LNCAP (cell line): ENCODE measurements around the gene CYTH1.

Source experiments
- CTCF ChIP-seq: fragments of 450-650 bp; IDR thresholded peaks from 2 replicates; pipeline ENCODE4 v1.5.1; 2017; ENCODE audit warnings: mild to moderate bottlenecking

CYTH1 gene

DNA sequence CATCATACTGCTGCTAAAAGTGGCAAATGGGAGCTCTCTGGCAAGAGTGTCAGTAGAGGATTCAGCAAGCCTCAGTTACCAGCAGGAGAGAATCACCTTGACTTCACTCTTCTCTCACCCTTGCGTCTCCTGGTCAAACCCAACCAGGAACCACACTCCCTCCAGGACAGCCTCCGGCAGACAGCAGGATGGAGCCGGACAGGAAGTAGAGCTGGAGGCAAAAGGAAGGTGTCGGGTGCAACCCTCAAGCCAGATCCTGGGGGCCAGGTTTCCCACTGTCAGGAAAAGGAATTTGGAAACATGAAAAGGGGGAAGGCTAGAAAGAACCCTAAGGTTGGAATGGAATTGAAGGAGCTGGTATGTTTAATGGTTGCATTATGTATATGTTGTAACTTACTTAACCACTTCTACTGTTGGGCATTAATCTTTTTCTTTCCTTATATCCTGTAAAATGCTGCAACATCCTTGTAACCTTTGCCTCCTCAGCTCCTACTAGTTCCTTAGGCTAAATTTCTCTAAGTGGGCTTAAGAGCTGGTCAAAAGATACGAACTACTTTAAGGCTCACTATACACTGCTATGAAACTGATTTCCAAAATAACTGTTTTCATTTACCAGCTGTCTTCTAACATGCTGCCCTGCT lies 40.3 kb downstream of the CYTH1 start:
- no peak for TF ChIP-seq CTCF

DNA sequence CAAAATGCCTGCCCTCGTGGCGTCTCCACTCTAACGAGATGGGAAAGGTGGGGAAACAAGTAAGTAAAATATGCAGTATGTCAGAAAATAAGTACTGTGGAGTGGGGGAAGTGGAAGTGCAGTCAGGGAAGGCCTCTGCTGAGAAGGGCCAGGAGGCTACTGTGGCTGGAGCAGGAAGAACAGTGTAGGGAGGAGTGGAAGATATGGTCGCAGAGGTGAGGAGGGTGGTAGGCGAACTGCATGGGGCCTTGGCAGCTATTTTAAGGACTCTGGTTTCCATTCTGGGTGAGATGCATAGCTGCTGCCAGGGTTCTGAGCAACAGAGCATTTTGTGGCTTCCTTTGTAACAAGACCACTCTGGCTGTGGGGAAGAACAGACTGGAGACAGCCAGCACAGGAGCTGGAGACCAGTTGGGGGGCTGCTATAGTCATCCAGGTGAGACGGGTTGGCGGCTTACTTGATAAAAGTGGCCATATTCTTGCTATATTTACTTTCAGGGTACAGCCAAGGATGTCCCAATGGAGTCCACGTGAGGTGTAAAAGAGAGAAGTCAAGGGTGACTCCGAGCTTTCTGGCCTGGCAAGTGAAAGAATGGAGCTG lies 42.6 kb downstream of the CYTH1 start:
- TF ChIP-seq CTCF = no peak

DNA sequence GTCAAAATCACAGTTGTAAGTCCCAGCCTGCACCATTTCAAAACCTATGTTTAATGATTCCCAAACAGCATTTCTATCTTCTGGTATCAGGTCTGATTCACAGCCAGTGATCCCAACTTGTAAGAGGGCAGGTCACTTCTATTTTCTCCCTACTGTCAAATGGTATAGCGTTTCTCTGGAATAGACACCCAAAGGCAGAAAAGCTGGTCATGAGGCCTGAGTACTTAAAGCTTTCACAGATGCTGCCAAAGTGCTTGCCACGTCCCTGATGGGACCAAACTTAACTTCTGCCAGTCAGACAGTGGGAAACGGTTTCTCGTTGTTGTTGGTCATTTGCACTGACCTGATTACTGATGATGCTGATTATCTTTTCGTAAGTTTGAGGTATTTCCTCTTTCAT lies 43.4 kb downstream of the CYTH1 start:
- no peak for TF ChIP-seq CTCF

DNA sequence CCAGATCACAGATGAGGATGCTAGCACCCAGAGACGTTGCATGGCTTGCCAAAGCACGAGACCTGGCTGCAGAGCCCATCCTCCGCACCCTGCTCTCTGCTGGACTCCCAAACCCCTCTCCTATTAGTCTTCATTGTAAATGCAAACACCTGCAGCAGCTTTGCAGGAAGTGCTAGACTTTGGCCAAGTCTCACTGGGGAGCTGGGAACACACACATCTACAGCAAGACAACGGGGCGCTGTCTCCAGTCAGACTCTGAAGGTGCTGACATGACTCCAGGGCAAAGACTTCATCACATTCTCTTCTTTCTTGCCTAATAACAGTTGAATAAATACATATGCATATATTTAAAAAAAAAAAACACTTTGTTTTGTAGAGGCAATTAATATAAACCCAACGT lies 43.8 kb downstream of the CYTH1 start:
- no peak for TF ChIP-seq CTCF

- TF ChIP-seq CTCF = no peak
Observed at GRCh38 chr17:78737332-78737731, 44.7 kb downstream of the CYTH1 start.

- TF ChIP-seq CTCF = no peak
Observed at GRCh38 chr17:78736526-78737079, 45.5 kb downstream of the CYTH1 start.

DNA sequence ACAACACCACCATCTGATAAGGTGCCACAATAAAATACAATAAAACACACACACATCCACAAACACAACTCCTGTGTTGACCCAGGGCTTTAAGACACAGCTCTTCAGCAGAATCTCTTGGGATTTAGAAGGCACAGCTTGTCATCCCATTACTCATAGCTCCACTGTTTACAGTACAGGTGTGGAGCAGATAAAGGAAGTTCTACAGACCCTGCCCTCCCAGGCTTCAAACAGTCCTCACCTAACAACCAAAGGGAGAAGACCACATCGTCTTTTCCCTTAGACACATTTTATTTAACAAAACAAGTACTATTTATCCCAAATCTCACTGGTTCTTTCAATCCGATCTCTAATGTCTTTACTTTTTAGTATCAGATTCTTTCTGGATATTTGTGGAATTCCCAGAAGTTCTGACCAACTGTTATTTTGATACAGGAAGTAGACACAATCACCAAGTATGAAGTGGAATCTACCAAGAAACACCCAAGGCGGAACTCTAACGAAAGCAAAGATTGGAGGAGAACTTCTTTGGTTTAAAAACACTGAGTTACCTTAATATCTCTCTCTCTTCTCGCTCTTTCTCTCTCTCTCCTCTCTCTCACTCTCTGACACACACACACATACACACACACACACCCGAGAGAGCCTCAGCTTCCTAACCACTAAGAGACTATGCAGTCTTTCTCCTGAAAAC lies 46.1 kb downstream of the CYTH1 start:
- TF ChIP-seq CTCF = no peak
